Mucosa of descending colon (tissue), 3 donors: ENCODE data around the gene MTX2. TPM values are rescaled to one million over a fixed set of nuclear protein-coding genes. Genes with fewer than 3 reads are reported as not detected.

Experiments used
- ATAC-seq: fragments of 200-7000 bp; cut with Tn5 transposase; one replicate; pipeline ENCODE4 v1.9.1; 2020; ENCODE audit warnings: mild to moderate bottlenecking, moderate library complexity
- DNase-seq, 3 donors: peaks; one replicate each; pipeline ENCODE4 v3.0.0-alpha.2; 2020
- H3K36me3 ChIP-seq: fragments of 200-600 bp; one replicate; pipeline ENCODE4 v1.8.0; 2021; ENCODE audit warnings: low read depth, mild to moderate bottlenecking
- H3K4me1 ChIP-seq: fragments of 200-600 bp; one replicate; pipeline ENCODE4 v1.8.0; 2021; ENCODE audit warnings: low read depth, mild to moderate bottlenecking
- H3K4me3 ChIP-seq: fragments of 200-600 bp; one replicate; pipeline ENCODE4 v1.8.0; 2021; ENCODE audit warnings: mild to moderate bottlenecking
- H3K9me3 ChIP-seq: fragments of 200-600 bp; one replicate; pipeline ENCODE4 v1.8.0; 2021; ENCODE audit warnings: mild to moderate bottlenecking
- intact Hi-C, 2 donors: fragments of 100-400 bp; cut with DNase I in 1 of 2; cut with micrococcal nuclease in 1 of 2; formaldehyde crosslinking; loops; one replicate each; pipeline versions ENCODE4 v1.11.0 to v1.11.1; 2022; cut with DNase I, micrococcal nuclease
- total RNA-seq, 3 donors: library from RNA; stranded (reverse); fragmentation: NEBNext Ultra II Directional in 2 of 3; extraction: Animal tissue kit (Norgen Biotek cat#: 25700) in 2 of 3; gene quantifications; one replicate each; pipeline versions ENCODE4 v1.2.1 to v1.2.4, GENCODE V29; 2021 to 2023
- TF ChIP-seq, protein P1 (sequence below): fragments of 200-600 bp; IDR thresholded peaks from one replicate; pipeline ENCODE4 v1.8.0; 2022; ENCODE audit warnings: antibody characterized with exemption, mild to moderate bottlenecking
- donor health status: DM: no; HTN: no; CAD: no; lungs with moderate emphysema.
- donor health status: DM: no; HTN: no; CAD: no.
- donor health status: DM: no; HTN: yes; CAD: no.

Gene MTX2
- total RNA-seq, 3 donors from 2014 or later = 27.5 to 29.9 (median 29.8) TPM

DNA sequence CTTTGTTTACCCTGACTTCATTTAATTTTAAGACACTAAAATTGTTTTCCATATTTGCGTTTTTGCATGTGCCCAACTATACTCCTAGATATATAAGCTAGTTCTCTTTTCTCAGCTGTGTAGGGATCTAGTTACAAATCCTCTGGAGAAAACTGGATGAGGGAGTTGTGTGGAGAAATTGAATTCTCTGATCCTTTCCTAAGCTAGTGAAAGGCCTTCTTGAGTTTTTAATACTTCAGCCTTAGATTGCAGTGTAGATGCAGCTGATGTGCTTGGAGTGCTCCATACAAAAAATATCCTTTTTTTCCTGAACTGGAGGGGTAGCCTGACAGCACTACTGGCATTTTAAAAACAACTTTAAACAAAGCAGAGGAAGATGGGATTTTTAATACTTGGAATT, 8.6 kb upstream of the MTX2 start:
- Histone ChIP-seq H3K9me3 (no peaks in the 10 kb centered on the region), H3K4me3 (no peak overlapping the region), H3K36me3 (no peaks in the 10 kb centered on the region), H3K4me1 (no peaks in the 10 kb centered on the region)
- intact Hi-C loops = no loop called here
- DNase-seq (no peak), ATAC-seq (no peak)
- TF ChIP-seq, protein P1, sequence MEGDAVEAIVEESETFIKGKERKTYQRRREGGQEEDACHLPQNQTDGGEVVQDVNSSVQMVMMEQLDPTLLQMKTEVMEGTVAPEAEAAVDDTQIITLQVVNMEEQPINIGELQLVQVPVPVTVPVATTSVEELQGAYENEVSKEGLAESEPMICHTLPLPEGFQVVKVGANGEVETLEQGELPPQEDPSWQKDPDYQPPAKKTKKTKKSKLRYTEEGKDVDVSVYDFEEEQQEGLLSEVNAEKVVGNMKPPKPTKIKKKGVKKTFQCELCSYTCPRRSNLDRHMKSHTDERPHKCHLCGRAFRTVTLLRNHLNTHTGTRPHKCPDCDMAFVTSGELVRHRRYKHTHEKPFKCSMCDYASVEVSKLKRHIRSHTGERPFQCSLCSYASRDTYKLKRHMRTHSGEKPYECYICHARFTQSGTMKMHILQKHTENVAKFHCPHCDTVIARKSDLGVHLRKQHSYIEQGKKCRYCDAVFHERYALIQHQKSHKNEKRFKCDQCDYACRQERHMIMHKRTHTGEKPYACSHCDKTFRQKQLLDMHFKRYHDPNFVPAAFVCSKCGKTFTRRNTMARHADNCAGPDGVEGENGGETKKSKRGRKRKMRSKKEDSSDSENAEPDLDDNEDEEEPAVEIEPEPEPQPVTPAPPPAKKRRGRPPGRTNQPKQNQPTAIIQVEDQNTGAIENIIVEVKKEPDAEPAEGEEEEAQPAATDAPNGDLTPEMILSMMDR = no peak

- ATAC-seq = no peak
- Histone ChIP-seq H3K4me3 (no peak overlapping the region), H3K4me1 (no peaks in the 10 kb centered on the region), H3K9me3 (no peaks in the 10 kb centered on the region), H3K36me3 (no peaks in the 10 kb centered on the region)
- intact Hi-C loops = no loop called here
- DNase-seq = no peak
- TF ChIP-seq, protein P1 = no peak
These were observed 8.1 kb upstream of the MTX2 start for GRCh38 chr2:176261136-176261535.

- Histone ChIP-seq H3K4me3 (peak overlapping the region; percentile 57), H3K4me1 (peaks cover 14% of the 10 kb centered on the region), H3K9me3 (no peaks in the 10 kb centered on the region), H3K36me3 (no peaks in the 10 kb centered on the region)
- DNase-seq (no peak), ATAC-seq (peak; percentile 23)
- TF ChIP-seq, protein P1 = no peak
- intact Hi-C loops = no loop called here
These were observed 295 bp upstream of the MTX2 start for GRCh38 chr2:176268976-176269318.

DNA sequence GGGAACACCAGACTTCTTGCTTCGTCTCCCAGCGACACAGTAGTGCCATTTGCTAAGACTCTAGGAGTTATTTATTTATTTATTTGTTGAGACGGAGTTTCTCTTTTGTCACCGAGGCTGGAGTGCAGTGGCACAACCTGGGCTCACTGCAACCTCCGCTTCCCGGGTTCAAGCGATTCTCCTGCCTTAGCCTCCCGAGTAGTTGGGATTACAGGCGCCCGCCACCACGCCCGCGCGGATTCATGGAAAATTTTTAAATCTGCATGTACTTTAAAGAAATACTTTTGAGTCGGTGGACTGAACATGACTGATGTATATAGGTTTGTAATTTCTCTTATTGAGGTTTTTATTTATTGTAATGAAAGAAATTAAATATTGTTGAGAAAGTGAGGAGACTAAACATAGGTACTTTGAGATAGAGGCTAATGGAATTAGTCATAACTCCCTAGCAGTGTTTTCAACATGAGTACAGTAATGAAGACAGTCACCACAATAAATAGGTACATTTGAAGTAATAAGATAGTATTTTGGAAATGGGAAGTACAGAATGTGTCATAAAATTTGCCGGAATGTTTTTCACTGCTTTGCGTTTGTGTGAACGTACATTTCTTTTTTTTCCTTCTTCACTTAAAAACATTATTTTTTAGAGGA, 983 bp downstream of the MTX2 start:
- intact Hi-C loops = no loop called here
- TF ChIP-seq, protein P1 = no peak
- Histone ChIP-seq H3K4me3 (peak overlapping the region; percentile 57), H3K9me3 (no peaks in the 10 kb centered on the region), H3K4me1 (peaks cover 14% of the 10 kb centered on the region), H3K36me3 (no peaks in the 10 kb centered on the region)
- ATAC-seq (no peak), DNase-seq (peak in 2 of 3 donors; percentile 22 to 39)

GRCh38 chr2:176272870-176273459, 3.7 kb downstream of the MTX2 start:
- no peak overlapping the region for H3K4me3 ChIP-seq
- ATAC-seq (no peak), DNase-seq (no peak)
- H3K36me3 ChIP-seq = no peaks in the 10 kb centered on the region
- H3K4me1 ChIP-seq = peaks cover 14% of the 10 kb centered on the region
- intact Hi-C loops = no loop called here
- H3K9me3 ChIP-seq = no peaks in the 10 kb centered on the region
- TF ChIP-seq, protein P1 = no peak
